Mucosa of descending colon (tissue), 3 donors: ENCODE data around the gene ADGRF3. TPM values are rescaled to one million over a fixed set of nuclear protein-coding genes. Genes with fewer than 3 reads are reported as not detected.

Experiments used
- ATAC-seq: fragments of 200-7000 bp; cut with Tn5 transposase; one replicate; pipeline ENCODE4 v1.9.1; 2020; ENCODE audit warnings: mild to moderate bottlenecking, moderate library complexity
- DNase-seq, 3 donors: peaks; one replicate each; pipeline ENCODE4 v3.0.0-alpha.2; 2020
- H3K36me3 ChIP-seq: fragments of 200-600 bp; one replicate; pipeline ENCODE4 v1.8.0; 2021; ENCODE audit warnings: low read depth, mild to moderate bottlenecking
- H3K4me1 ChIP-seq: fragments of 200-600 bp; one replicate; pipeline ENCODE4 v1.8.0; 2021; ENCODE audit warnings: low read depth, mild to moderate bottlenecking
- H3K4me3 ChIP-seq: fragments of 200-600 bp; one replicate; pipeline ENCODE4 v1.8.0; 2021; ENCODE audit warnings: mild to moderate bottlenecking
- H3K9me3 ChIP-seq: fragments of 200-600 bp; one replicate; pipeline ENCODE4 v1.8.0; 2021; ENCODE audit warnings: mild to moderate bottlenecking
- intact Hi-C, 2 donors: fragments of 100-400 bp; cut with DNase I in 1 of 2; cut with micrococcal nuclease in 1 of 2; formaldehyde crosslinking; loops; one replicate each; pipeline versions ENCODE4 v1.11.0 to v1.11.1; 2022; cut with DNase I, micrococcal nuclease
- long read RNA-seq, 2 donors: library from polyadenylated mRNA; unstranded; transcript quantifications; one replicate each; pipeline ENCODE4 v2.0.0, GENCODE V29; 2019 to 2021
- total RNA-seq, 3 donors: library from RNA; stranded (reverse); fragmentation: NEBNext Ultra II Directional in 2 of 3; extraction: Animal tissue kit (Norgen Biotek cat#: 25700) in 2 of 3; gene quantifications; one replicate each; pipeline versions ENCODE4 v1.2.1 to v1.2.4, GENCODE V29; 2021 to 2023
- TF ChIP-seq, protein P1 (sequence below): fragments of 200-600 bp; IDR thresholded peaks from one replicate; pipeline ENCODE4 v1.8.0; 2022; ENCODE audit warnings: antibody characterized with exemption, mild to moderate bottlenecking
- donor health status: DM: no; HTN: no; CAD: no; lungs with moderate emphysema.
- donor health status: DM: no; HTN: no; CAD: no.
- donor health status: DM: no; HTN: yes; CAD: no.

ADGRF3 gene, protein sequence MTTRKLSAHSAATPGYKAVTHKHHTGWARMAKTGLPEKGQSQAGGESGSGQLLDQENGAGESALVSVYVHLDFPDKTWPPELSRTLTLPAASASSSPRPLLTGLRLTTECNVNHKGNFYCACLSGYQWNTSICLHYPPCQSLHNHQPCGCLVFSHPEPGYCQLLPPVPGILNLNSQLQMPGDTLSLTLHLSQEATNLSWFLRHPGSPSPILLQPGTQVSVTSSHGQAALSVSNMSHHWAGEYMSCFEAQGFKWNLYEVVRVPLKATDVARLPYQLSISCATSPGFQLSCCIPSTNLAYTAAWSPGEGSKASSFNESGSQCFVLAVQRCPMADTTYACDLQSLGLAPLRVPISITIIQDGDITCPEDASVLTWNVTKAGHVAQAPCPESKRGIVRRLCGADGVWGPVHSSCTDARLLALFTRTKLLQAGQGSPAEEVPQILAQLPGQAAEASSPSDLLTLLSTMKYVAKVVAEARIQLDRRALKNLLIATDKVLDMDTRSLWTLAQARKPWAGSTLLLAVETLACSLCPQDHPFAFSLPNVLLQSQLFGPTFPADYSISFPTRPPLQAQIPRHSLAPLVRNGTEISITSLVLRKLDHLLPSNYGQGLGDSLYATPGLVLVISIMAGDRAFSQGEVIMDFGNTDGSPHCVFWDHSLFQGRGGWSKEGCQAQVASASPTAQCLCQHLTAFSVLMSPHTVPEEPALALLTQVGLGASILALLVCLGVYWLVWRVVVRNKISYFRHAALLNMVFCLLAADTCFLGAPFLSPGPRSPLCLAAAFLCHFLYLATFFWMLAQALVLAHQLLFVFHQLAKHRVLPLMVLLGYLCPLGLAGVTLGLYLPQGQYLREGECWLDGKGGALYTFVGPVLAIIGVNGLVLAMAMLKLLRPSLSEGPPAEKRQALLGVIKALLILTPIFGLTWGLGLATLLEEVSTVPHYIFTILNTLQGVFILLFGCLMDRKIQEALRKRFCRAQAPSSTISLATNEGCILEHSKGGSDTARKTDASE
- under 1 TPM; 0.13 to 0.77 (median 0.32) TPM for total RNA-seq
- long read RNA-seq, donor 1: 0 reads
- long read RNA-seq, donor 2: 0 reads

DNA sequence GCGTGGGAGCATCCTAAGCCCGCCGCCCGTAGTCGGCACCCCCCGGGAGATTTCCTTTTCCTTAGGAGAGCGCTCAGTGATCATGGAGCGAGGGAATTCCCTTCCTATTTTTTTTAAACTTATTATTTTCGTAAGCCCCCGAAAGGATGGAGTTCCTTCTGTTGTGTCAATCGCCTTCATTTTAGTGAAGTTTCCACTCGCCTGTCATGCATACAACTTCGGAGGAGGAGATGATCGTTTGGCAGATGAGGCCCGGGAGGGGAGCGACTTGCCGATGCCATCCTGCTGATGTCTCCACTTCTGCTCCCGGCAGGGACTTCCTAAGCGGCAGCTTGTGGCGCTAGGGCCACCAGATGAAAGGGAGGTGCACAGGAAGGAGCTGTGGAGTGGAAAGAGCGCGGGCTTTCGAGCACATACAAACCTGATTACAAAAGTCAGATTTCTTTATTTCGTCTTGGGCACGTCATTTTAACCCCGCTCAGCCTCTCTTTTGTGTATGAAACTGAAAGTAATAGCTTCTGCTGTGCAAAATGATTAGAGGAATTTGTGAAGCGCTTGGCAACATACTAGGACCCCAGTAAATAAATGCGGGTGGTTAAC, at the start of gene ADGRF3:
Gene ADGRF3 (minus strand): TSS at position 336 of the 600 bp plus-strand sequence. CDS start 555 bp downstream, outside the sequence.
- H3K9me3 ChIP-seq: no peaks in the 10 kb centered on the region
- intact Hi-C loops: no loop called here
- no peaks in the 10 kb centered on the region for H3K36me3 ChIP-seq
- peak within 1 kb of the TSS; percentile 71 for H3K4me3 ChIP-seq
- peak; percentile 74 to 81 (median 75) for DNase-seq
- ATAC-seq: peak; percentile 57
- TF ChIP-seq, protein P1, sequence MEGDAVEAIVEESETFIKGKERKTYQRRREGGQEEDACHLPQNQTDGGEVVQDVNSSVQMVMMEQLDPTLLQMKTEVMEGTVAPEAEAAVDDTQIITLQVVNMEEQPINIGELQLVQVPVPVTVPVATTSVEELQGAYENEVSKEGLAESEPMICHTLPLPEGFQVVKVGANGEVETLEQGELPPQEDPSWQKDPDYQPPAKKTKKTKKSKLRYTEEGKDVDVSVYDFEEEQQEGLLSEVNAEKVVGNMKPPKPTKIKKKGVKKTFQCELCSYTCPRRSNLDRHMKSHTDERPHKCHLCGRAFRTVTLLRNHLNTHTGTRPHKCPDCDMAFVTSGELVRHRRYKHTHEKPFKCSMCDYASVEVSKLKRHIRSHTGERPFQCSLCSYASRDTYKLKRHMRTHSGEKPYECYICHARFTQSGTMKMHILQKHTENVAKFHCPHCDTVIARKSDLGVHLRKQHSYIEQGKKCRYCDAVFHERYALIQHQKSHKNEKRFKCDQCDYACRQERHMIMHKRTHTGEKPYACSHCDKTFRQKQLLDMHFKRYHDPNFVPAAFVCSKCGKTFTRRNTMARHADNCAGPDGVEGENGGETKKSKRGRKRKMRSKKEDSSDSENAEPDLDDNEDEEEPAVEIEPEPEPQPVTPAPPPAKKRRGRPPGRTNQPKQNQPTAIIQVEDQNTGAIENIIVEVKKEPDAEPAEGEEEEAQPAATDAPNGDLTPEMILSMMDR: no peak
- peaks cover 28% of the 10 kb centered on the region for H3K4me1 ChIP-seq

DNA sequence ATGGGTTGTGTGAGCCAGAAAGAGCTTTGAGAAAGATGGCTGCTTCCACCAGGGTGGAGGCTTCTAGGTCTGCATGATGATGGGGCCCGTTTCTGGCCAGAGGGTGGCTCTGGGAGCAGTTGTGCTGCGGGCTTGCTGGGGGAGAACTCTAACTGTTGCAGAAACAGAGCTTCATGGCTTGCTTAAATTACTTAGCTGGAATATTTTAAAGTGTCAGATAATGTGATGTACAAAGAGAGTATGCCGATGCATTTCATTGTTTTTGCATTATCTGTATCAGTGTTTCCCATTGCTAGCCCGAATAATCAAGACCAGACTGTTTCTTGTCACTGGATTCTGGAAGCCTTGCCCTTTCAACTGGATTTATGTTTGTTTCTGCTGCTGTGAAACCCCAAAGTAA, 48.8 kb upstream of the ADGRF3 start:
- Histone ChIP-seq H3K4me1 (no peaks in the 10 kb centered on the region), H3K36me3 (no peaks in the 10 kb centered on the region), H3K4me3 (no peak overlapping the region), H3K9me3 (no peaks in the 10 kb centered on the region)
- TF ChIP-seq, protein P1: no peak
- intact Hi-C loops: no loop called here
- ATAC-seq (no peak), DNase-seq (no peak)

DNA sequence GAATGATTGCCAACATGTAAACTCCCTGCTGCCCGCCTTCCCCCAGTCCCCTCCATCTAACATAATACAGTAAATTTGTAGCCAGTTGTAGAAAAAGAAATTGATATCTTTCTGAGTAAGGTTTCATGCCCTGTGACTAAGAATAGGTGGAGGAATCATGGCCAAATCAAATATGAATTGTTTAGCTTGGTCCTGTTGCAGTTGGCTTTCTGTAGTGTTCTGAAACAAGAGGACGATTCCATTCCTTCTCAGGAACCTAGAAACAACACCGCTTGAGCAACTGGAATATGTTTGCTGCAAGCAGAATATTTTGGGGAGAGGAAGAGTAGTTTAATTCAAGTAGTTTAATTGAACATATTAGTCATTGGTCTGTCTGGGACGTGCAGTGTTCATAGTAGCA, 48.1 kb upstream of the ADGRF3 start:
- DNase-seq (no peak), ATAC-seq (no peak)
- intact Hi-C loops: no loop called here
- Histone ChIP-seq H3K4me3 (no peak overlapping the region), H3K36me3 (no peaks in the 10 kb centered on the region), H3K4me1 (no peaks in the 10 kb centered on the region), H3K9me3 (no peaks in the 10 kb centered on the region)
- TF ChIP-seq, protein P1: no peak

DNA sequence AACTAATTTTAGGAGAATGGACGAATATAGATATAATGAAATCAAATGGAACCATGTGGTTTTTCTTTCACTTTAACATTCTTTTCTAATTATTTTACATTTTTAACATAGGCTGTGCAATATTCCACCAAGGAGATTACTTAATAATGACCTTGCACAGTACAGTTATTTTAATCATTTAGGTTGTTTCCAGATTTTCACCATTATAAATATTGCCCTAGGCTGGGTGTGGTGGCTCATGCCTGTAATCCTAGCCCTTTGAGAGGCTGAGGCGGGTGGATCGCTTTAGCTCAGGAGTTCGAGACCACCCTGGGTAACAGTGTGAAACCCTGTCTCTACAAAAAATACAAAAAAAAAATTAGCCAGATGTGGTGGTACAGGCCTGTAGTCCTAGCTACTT, 40.6 kb upstream of the ADGRF3 start:
- H3K9me3 ChIP-seq: no peaks in the 10 kb centered on the region
- TF ChIP-seq, protein P1: no peak
- H3K4me1 ChIP-seq: no peaks in the 10 kb centered on the region
- H3K36me3 ChIP-seq: no peaks in the 10 kb centered on the region
- ATAC-seq: no peak
- intact Hi-C loops: no loop called here
- H3K4me3 ChIP-seq: no peak overlapping the region
- no peak for DNase-seq

DNA sequence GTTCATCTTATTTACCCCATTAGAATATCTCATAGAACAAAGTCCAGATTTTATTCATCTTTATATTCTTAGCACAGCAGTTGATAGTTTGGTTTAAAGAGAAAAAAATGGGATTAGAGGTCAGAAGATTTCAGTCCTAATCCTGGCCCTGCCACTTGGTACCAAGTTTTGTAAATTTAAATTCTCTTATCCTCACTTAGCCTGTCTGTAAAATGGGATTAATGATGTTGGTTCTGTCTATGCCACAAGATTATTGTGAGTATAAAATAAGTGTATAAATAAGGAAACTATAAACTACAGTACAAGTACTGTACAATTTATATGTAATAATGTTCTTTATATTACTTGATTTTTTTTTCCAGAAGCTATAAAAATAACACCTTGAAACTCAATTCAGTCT, 38.0 kb upstream of the ADGRF3 start:
- TF ChIP-seq, protein P1: no peak
- Histone ChIP-seq H3K36me3 (no peaks in the 10 kb centered on the region), H3K4me3 (no peak overlapping the region), H3K4me1 (no peaks in the 10 kb centered on the region), H3K9me3 (no peaks in the 10 kb centered on the region)
- ATAC-seq: no peak
- intact Hi-C loops: no loop called here
- DNase-seq: no peak
